NCI-H1694 treated with DMSO at 0.1 percent for 48 hours (cell line): ENCODE results near the gene NAB2.

ENCODE experiments used
- DNase-seq: peaks from one replicate; lab custom pipeline; 2025; lab: John Stamatoyannopoulos, UW

Gene NAB2

GRCh38 chr12:57134949-57135348 is 46.0 kb downstream of the NAB2 start:
- no peak for DNase-seq

- DNase-seq: no peak
Measured at GRCh38 chr12:57135527-57136326, 46.8 kb downstream of the NAB2 start.

GRCh38 chr12:57138526-57139272 is 49.8 kb downstream of the NAB2 start:
- no peak for DNase-seq

- no peak for DNase-seq
Measured at GRCh38 chr12:57139796-57140649, 51.1 kb downstream of the NAB2 start.

- DNase-seq: no peak
Measured at GRCh38 chr12:57141249-57141648, 52.3 kb downstream of the NAB2 start.

GRCh38 chr12:57142121-57142520 is 53.2 kb downstream of the NAB2 start:
- DNase-seq: no peak

GRCh38 chr12:57142727-57143126 is 53.8 kb downstream of the NAB2 start:
- DNase-seq: no peak

GRCh38 chr12:57143454-57143853 is 54.5 kb downstream of the NAB2 start:
- no peak for DNase-seq
